GM21529 (cell line): ENCODE measurements around the gene F3.

Experiments
- ATAC-seq: cut with Tn5 transposase; IDR thresholded peaks from one replicate; pipeline ENCODE4 v1.9.1; 2021; ENCODE audit not compliant: unreplicated experiment

F3 gene

GRCh38 chr1:94528826-94529225 is 12.7 kb downstream of the F3 start:
- ATAC-seq, result no peak

- no peak for ATAC-seq
Measured at GRCh38 chr1:94528299-94528698, 13.3 kb downstream of the F3 start.

- no peak for ATAC-seq
Measured at GRCh38 chr1:94527447-94528031, 14.0 kb downstream of the F3 start.

- ATAC-seq, result no peak
Measured at GRCh38 chr1:94526152-94526980, 15.2 kb downstream of the F3 start.

GRCh38 chr1:94524531-94524930 is 17.0 kb downstream of the F3 start:
- no peak for ATAC-seq

- no peak for ATAC-seq
Measured at GRCh38 chr1:94522304-94522703, 19.3 kb downstream of the F3 start.

- no peak for ATAC-seq
Measured at GRCh38 chr1:94519351-94519750, 22.2 kb downstream of the F3 start.

- ATAC-seq, result no peak
Measured at GRCh38 chr1:94515296-94515947, 26.1 kb downstream of the F3 start.

- no peak for ATAC-seq
Measured at GRCh38 chr1:94514095-94514727, 27.3 kb downstream of the F3 start.

GRCh38 chr1:94512816-94513215 is 28.7 kb downstream of the F3 start:
- no peak for ATAC-seq

- no peak for ATAC-seq
Measured at GRCh38 chr1:94504601-94505000, 37.0 kb downstream of the F3 start.

GRCh38 chr1:94503153-94503552 is 38.4 kb downstream of the F3 start:
- no peak for ATAC-seq

GRCh38 chr1:94501935-94502334 is 39.6 kb downstream of the F3 start:
- ATAC-seq, result no peak

- ATAC-seq, result no peak
Measured at GRCh38 chr1:94501426-94501825, 40.1 kb downstream of the F3 start.

- no peak for ATAC-seq
Measured at GRCh38 chr1:94496076-94496755, 45.3 kb downstream of the F3 start.

GRCh38 chr1:94490556-94490955 is 51.0 kb downstream of the F3 start:
- ATAC-seq, result no peak

- no peak for ATAC-seq
Measured at GRCh38 chr1:94486990-94487389, 54.6 kb downstream of the F3 start.

- ATAC-seq, result peak; percentile 95
Measured at GRCh38 chr1:94481473-94481933, 60.1 kb downstream of the F3 start.

- ATAC-seq, result no peak
Measured at GRCh38 chr1:94479682-94480081, 61.9 kb downstream of the F3 start.
